Transverse colon (tissue), 4 donors: ENCODE measurements around the gene CSTF3. TPM values are rescaled to one million over a fixed set of nuclear protein-coding genes. Genes with fewer than 3 reads are reported as not detected.
"Not testable (repeated sequence)": the region's sequence is repeated elsewhere in the genome, so short reads cannot be mapped to it uniquely, and the experiment has no call there.

Experiments used
- DNase-seq: peaks from one replicate; pipeline ENCODE4 v3.0.0-alpha.2; 2019
- H3K27ac ChIP-seq, 4 donors: fragments of 200-600 bp; sonication (generic); 2 replicates each; pipeline ENCODE4 v1.5.1; 2016 to 2018; ENCODE audit warnings: inconsistent platforms in 4 of 4
- H3K27me3 ChIP-seq: fragments of 200-600 bp; sonication (generic); 2 replicates; pipeline ENCODE4 v1.5.1; 2017; ENCODE audit warnings: inconsistent platforms
- H3K36me3 ChIP-seq, 4 donors: fragments of 200-600 bp; sonication (generic); 2 replicates each; pipeline ENCODE4 v1.5.1; 2017 to 2019; ENCODE audit warnings: inconsistent platforms in 4 of 4
- H3K4me1 ChIP-seq, 4 donors: fragments of 200-600 bp; sonication (generic); 2 replicates each; pipeline ENCODE4 v1.5.1; 2017 to 2020; ENCODE audit warnings: inconsistent platforms in 4 of 4
- H3K4me3 ChIP-seq, 4 donors: fragments of 200-600 bp; sonication (generic); 1 replicate in 1 of 4; 2 replicates in 3 of 4; pipeline versions ENCODE4 v1.5.1 to v1.6.1; 2017 to 2019; ENCODE audit warnings: inconsistent platforms in 4 of 4
- H3K9me3 ChIP-seq, 2 donors: fragments of 200-600 bp; sonication (generic); 2 replicates each; pipeline ENCODE4 v1.5.1; 2017 to 2019; ENCODE audit warnings: inconsistent platforms in 2 of 2
- CTCF ChIP-seq, 5 experiments: fragments of 200-600 bp in 3 of 5; fragments of 450-650 bp in 2 of 5; sonication (generic) in 3 of 5; IDR thresholded peaks; 1 replicate in 2 of 5; 2 replicates in 3 of 5; pipeline ENCODE4 v1.5.1; 2016 to 2017; ENCODE audit warnings: antibody characterized with exemption in 5 of 5, inconsistent platforms in 3 of 5, mild to moderate bottlenecking in 2 of 5, moderate library complexity in 1 of 5
- EP300 ChIP-seq: sonication (generic); formaldehyde crosslinking; IDR thresholded peaks from one replicate; pipeline ENCODE4 v1.6.1; 2017; ENCODE audit warnings: antibody characterized with exemption, low read depth
- POLR2A ChIP-seq: fragments of 450-650 bp; IDR thresholded peaks from one replicate; pipeline ENCODE4 v1.6.1; 2016; ENCODE audit warnings: antibody characterized with exemption, mild to moderate bottlenecking, moderate library complexity
- POLR2AphosphoS5 ChIP-seq, 3 donors: sonication (generic); formaldehyde crosslinking; IDR thresholded peaks; one replicate each; pipeline ENCODE4 v1.6.1; 2016; ENCODE audit warnings: antibody characterized with exemption in 3 of 3
- WGBS, 2 donors: methylation state at CpG; one replicate each; pipeline ENCODE4 v1.1.5; 2018; ENCODE audit warnings: low coverage in 1 of 2; 5-methylcytosine and 5-hydroxymethylcytosine counted together
- in situ Hi-C, 4 donors: fragments of 200-750 bp; cut with MboI; loops; one replicate each; pipeline versions ENCODE4 v1.15.0 to v1.15.1; 2017; ENCODE audit warnings: low sequenced_read_pairs in 3 of 4, low pct_ligation_motif_present in 1 of 4, low pct_unique_long_range_greater_than_20kb in 1 of 4
- intact Hi-C: fragments of 100-400 bp; cut with DNase I; formaldehyde crosslinking; loops from one replicate; pipeline ENCODE4 v1.15.1; 2023; ENCODE audit warnings: low total_unique reads
- total RNA-seq, 4 donors: library from RNA; depleted of rRNA; stranded (reverse); fragments of >200 nt; gene quantifications; one replicate each; pipeline ENCODE4 v1.1.0, GENCODE V29; 2016

CSTF3 gene
- total RNA-seq, 4 donors from 2014 or later: 2.2 to 167 (median 14.2) TPM

- intact Hi-C loops (no loop called here), in situ Hi-C loops (no loop called here)
- no peak for DNase-seq
- TF ChIP-seq EP300 (no peak), POLR2A (no peak), CTCF (IDR thresholded peaks at IDR 0.05) (no peak)
- Histone ChIP-seq H3K4me1 (peaks cover under 1 to 8% (median 3%) of the 10 kb centered on the region in 4 donors), H3K27ac (no peak overlapping the region), H3K4me3 (no peak overlapping the region), H3K9me3 (no peaks in the 10 kb centered on the region), H3K36me3 (peaks cover 0 to 20% (median 6%) of the 10 kb centered on the region in 4 donors), H3K27me3 (no peaks in the 10 kb centered on the region)
Observed at GRCh38 chr11:33055375-33055774, 105.9 kb downstream of the CSTF3 start.

- H3K27ac ChIP-seq: peak overlapping the region in 1 of 4 donors; percentile 29
- H3K4me1 ChIP-seq: peaks cover 0 to 35% (median 10%) of the 10 kb centered on the region in 4 donors
- WGBS, 2 donors: 77 to 79% methylated on average over 2 of the region's 2 CpGs
- TF ChIP-seq POLR2A (no peak), CTCF (IDR thresholded peaks at IDR 0.05) (no peak), POLR2AphosphoS5 (IDR thresholded peaks at IDR 0.05) (no peak), EP300 (no peak)
- H3K36me3 ChIP-seq: peaks cover 0 to 8% (median 0%) of the 10 kb centered on the region in 4 donors
- no peak overlapping the region for H3K4me3 ChIP-seq
- intact Hi-C loops: no loop called here
- DNase-seq: no peak
- H3K27me3 ChIP-seq: no peaks in the 10 kb centered on the region
- in situ Hi-C loops: no loop called here
- H3K9me3 ChIP-seq: no peaks in the 10 kb centered on the region
Observed at GRCh38 chr11:33052231-33052630, 109.0 kb downstream of the CSTF3 start.

DNA sequence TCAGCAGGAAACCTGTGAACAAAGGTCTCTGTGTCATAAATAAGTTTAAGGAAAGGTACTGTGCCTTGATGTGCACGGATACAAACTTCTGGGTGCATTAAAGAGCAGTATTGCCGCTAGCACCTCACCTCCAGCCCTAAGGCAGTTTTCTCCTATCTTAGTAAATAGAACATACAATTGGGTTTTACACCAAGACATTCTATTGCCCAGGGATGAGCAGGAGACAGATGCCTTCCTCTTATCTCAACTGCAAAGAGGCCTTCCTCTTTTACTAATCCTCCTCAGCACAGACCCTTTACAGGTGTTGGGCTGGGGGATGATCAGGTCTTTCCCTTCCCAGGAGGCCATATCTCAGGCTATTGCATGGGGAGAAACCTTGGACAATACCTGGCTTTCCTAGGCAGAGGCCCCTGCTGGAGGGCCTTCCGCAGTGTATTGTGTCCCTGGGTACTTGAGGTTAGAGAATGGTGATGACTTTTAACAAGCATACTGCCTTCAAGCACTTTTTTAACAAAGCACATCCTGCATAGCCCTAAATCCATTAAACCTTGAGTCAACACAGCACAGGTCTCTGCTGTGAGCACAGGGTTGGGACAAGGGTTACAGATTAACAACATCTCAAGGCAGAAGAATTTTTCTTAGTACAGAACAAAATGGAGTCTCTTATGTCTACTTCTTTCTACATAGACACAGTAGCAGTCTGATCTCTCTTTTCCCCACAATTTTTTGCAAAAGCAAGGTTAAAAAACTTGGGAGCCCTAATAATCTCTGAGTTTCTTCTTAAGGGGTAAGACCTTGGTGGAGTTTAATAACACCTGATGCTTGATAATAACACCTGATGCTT lies 111.5 kb downstream of the CSTF3 start:
- intact Hi-C loops, in situ Hi-C loops, H3K9me3 ChIP-seq, H3K27me3 ChIP-seq, H3K4me3 ChIP-seq, H3K36me3 ChIP-seq: not testable (repeated sequence)
- peaks cover 0 to 59% (median 10%) of the 10 kb centered on the region in 4 donors for H3K4me1 ChIP-seq
- H3K27ac ChIP-seq: peak overlapping the region; percentile 66 to 69 (median 66)
- peak in 1 of 3 donors; percentile 30 for TF ChIP-seq POLR2AphosphoS5 (IDR thresholded peaks at IDR 0.05)
- DNase-seq: peak; percentile 28
- 60 to 73% methylated on average over 2 to 3 of the region's 3 CpGs for WGBS, 2 donors

GRCh38 chr11:33048701-33049100 lies 112.6 kb downstream of the CSTF3 start:
- Histone ChIP-seq H3K4me1 (peaks cover 0 to 66% (median 10%) of the 10 kb centered on the region in 4 donors), H3K27ac (peak overlapping the region; percentile 66 to 69 (median 66))
- in situ Hi-C loops, DNase-seq, H3K27me3 ChIP-seq, H3K36me3 ChIP-seq, H3K9me3 ChIP-seq, H3K4me3 ChIP-seq, intact Hi-C loops: not testable (repeated sequence)
- WGBS, 2 donors: 65 to 85% methylated on average over 3 to 6 of the region's 6 CpGs

DNA sequence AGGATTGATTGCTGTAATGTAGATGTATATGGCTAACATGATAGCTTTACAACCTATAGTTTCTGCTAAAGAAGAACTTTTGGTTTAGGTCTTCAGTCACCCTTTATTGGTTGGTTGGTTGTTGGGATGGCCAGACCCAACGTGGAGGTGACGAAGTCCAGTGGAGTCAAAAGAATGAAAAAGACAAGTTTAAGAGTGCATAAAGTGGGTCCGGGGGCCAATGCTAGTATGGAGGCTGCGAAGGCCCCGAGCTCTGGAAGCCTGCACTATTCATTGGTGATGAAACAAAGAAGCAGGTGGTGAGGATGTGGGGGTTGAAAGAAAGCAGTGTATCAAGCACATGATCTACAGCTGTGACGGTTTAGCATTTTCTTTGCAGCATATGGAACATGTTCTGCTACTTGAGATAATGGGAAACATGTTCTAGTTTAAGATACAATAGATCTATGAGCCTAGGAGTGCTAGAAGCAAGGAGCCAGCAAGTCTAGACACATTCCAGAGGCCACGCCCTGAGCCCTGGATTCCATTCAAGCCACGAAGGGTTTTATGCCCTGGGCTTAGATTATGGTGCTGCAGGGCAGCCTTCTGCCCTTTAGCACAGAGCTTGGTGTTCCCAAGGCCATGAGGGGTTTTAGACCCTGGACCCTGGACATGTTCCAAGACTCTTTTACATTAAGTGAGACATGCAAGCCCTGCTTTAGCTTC lies 115.6 kb downstream of the CSTF3 start:
- H3K9me3 ChIP-seq: no peaks in the 10 kb centered on the region
- TF ChIP-seq POLR2A (no peak), POLR2AphosphoS5 (IDR thresholded peaks at IDR 0.05) (peak in 1 of 3 donors; percentile 62), EP300 (no peak), CTCF (IDR thresholded peaks at IDR 0.05) (no peak)
- DNase-seq: peak; percentile 85
- H3K4me3 ChIP-seq: no peak overlapping the region
- peaks cover 0 to 3% (median 0%) of the 10 kb centered on the region in 4 donors for H3K36me3 ChIP-seq
- in situ Hi-C loops (no loop called here), intact Hi-C loops (no loop called here)
- 81 to 84% methylated on average over 8 of the region's 8 CpGs for WGBS, 2 donors
- peaks cover 0 to 74% (median 15%) of the 10 kb centered on the region in 4 donors for H3K4me1 ChIP-seq
- peak overlapping the region; percentile 33 to 66 (median 58) for H3K27ac ChIP-seq
- no peaks in the 10 kb centered on the region for H3K27me3 ChIP-seq
